ENCODE results near the gene C19orf67.

- TF ChIP-seq CTCF (IDR thresholded peaks at IDR 0.05; ENCODE audit: insufficient read depth, low read depth, low read length) (peak; percentile 40), EZH2 (IDR thresholded peaks at IDR 0.05; ENCODE audit: insufficient read depth, low read length) (no peak)
Observed at GRCh38 chr19:14031719-14032480, 53.7 kb downstream of the C19orf67 start, which contains the start of gene IL27RA.
